Keratinocyte (primary cell): ENCODE results near the gene DNAI2. TPM values are rescaled to one million over a fixed set of nuclear protein-coding genes. Genes with fewer than 3 reads are reported as not detected.

Experiments used
- DNase-seq: peaks from one replicate; pipeline ENCODE4 v3.0.0-alpha.2; 2011; ENCODE audit warnings: low read depth, missing footprints, low spot score
- FAIRE-seq: peaks from 2 replicates; lab custom pipeline; 2011; peaks lifted over from hg19 to GRCh38; lab: Jason Lieb, UNC
- H2AFZ ChIP-seq: 2 replicates; pipeline ENCODE4 v1.6.0; 2012; ENCODE audit warnings: low read length, control low read depth, inconsistent platforms; ENCODE audit not compliant: control insufficient read depth
- H3K27ac ChIP-seq: 2 replicates; pipeline ENCODE4 v1.5.1; 2011; ENCODE audit warnings: low read length; ENCODE audit not compliant: control insufficient read depth, insufficient read depth
- H3K27me3 ChIP-seq: 3 replicates; pipeline ENCODE4 v1.6.0; 2011; ENCODE audit warnings: low read length; ENCODE audit not compliant: control insufficient read depth, insufficient read depth; ENCODE audit errors: extremely low read depth
- H3K36me3 ChIP-seq, 2 experiments: 2 replicates in 1 of 2; 3 replicates in 1 of 2; pipeline ENCODE4 v1.5.1; 2011; ENCODE audit warnings: low read length in 2 of 2, mild to moderate bottlenecking in 1 of 2; ENCODE audit not compliant: control insufficient read depth in 2 of 2, insufficient read depth in 2 of 2; ENCODE audit errors: extremely low read depth in 1 of 2
- H3K4me1 ChIP-seq: 3 replicates; pipeline ENCODE4 v1.5.1; 2011; ENCODE audit warnings: low read length; ENCODE audit not compliant: control insufficient read depth, insufficient read depth; ENCODE audit errors: extremely low read depth
- H3K4me2 ChIP-seq: 3 replicates; pipeline ENCODE4 v1.6.0; 2011; ENCODE audit warnings: low read depth, low read length; ENCODE audit not compliant: control insufficient read depth, insufficient read depth; ENCODE audit errors: extremely low read depth
- H3K4me3 ChIP-seq, 3 experiments: fragments of 200-600 bp in 1 of 3; sonication (generic) in 1 of 3; 2 replicates in 2 of 3; 3 replicates in 1 of 3; pipeline ENCODE4 v1.5.1; 2011 to 2016; ENCODE audit warnings: low read length in 3 of 3, mild to moderate bottlenecking in 3 of 3, control low read depth in 2 of 3, inconsistent platforms in 1 of 3, low read depth in 1 of 3, mixed read lengths in 1 of 3, mixed run types in 1 of 3, moderate library complexity in 1 of 3; ENCODE audit not compliant: control insufficient read depth in 2 of 3, insufficient read depth in 2 of 3; ENCODE audit errors: extremely low read depth in 1 of 3
- H3K79me2 ChIP-seq: 2 replicates; pipeline ENCODE4 v1.6.0; 2012; ENCODE audit warnings: low read length; ENCODE audit not compliant: control insufficient read depth, insufficient read depth
- H3K9ac ChIP-seq: 3 replicates; pipeline ENCODE4 v1.6.0; 2011; ENCODE audit warnings: low read length; ENCODE audit not compliant: control insufficient read depth, insufficient read depth; ENCODE audit errors: extremely low read depth
- H3K9me1 ChIP-seq: 3 replicates; pipeline ENCODE4 v1.6.0; 2011; ENCODE audit warnings: low read length; ENCODE audit not compliant: control insufficient read depth, insufficient read depth; ENCODE audit errors: extremely low read depth
- H3K9me3 ChIP-seq: 2 replicates; pipeline ENCODE4 v1.5.1; 2012; ENCODE audit warnings: low read depth, low read length; ENCODE audit not compliant: control insufficient read depth
- H4K20me1 ChIP-seq: 3 replicates; pipeline ENCODE4 v1.6.0; 2011; ENCODE audit warnings: low read length; ENCODE audit not compliant: control insufficient read depth, insufficient read depth; ENCODE audit errors: extremely low read depth
- CTCF ChIP-seq, 3 experiments: IDR thresholded peaks in 1 of 3; conservative IDR thresholded peaks in 1 of 3; optimal IDR thresholded peaks in 1 of 3; 2 replicates in 2 of 3; 3 replicates in 1 of 3; pipeline versions ENCODE3 to v1.5.1; 2011; ENCODE audit warnings: low read length in 3 of 3, mild to moderate bottlenecking in 3 of 3, moderate library complexity in 2 of 3, control low read depth in 1 of 3, inconsistent platforms in 1 of 3; ENCODE audit not compliant: insufficient read depth in 2 of 3; ENCODE audit errors: extremely low read depth in 1 of 3
- EZH2 ChIP-seq: IDR thresholded peaks from one replicate; pipeline ENCODE4 v1.6.1; 2012; ENCODE audit warnings: inconsistent platforms, mild to moderate bottlenecking, low read length, moderate library complexity
- dilution Hi-C: fragments of 300-500 bp; cut with MboI; formaldehyde crosslinking; loops from one replicate; pipeline ENCODE4 v1.7.0; 2020; ENCODE audit warnings: low sequenced_read_pairs; ENCODE audit not compliant: extremely low pct_ligation_motif_present
- polyA plus RNA-seq, 5 experiments: library from polyadenylated mRNA; depleted of rRNA in 3 of 5; stranded (reverse) in 3 of 5; stranded (forward) in 1 of 5; unstranded in 1 of 5; fragments of >200 nt; gene quantifications; 1 replicate in 1 of 5; 2 replicates in 3 of 5; 3 replicates in 1 of 5; pipeline versions ENCODE4 v1.2.1 to v1.2.3, GENCODE V29; 2011 to 2012; ENCODE audit warnings: missing spikeins in 2 of 5, low read depth in 1 of 5, low replicate concordance in 1 of 5

Gene DNAI2
- polyA plus RNA-seq, 1 donor (not counting 4 experiments of a cell fraction or from before 2014, with no cell fraction given) = not detected

- H3K9ac ChIP-seq = no peak overlapping the region
- no peaks in the 10 kb centered on the region for H3K79me2 ChIP-seq
- no peak overlapping the region for H2AFZ ChIP-seq
- no peaks in the 10 kb centered on the region for H3K4me1 ChIP-seq
- H3K27me3 ChIP-seq = peaks cover 32% of the 10 kb centered on the region
- no peak overlapping the region for H3K27ac ChIP-seq
- H3K4me2 ChIP-seq = no peak overlapping the region
- no peaks in the 10 kb centered on the region for H3K9me3 ChIP-seq
- no peaks in the 10 kb centered on the region for H4K20me1 ChIP-seq
- dilution Hi-C loops = no loop called here
- H3K9me1 ChIP-seq = no peaks in the 10 kb centered on the region
- no peak overlapping the region for H3K4me3 ChIP-seq
- no peaks in the 10 kb centered on the region for H3K36me3 ChIP-seq
- no peak for FAIRE-seq
- no peak for DNase-seq
- no peak for TF ChIP-seq CTCF (optimal IDR thresholded peaks at IDR 0.05 in 1 of 3, IDR thresholded peaks at IDR 0.05 in 1 of 3, conservative IDR thresholded peaks at IDR 0.05 in 1 of 3; ENCODE audit: extremely low read depth in 1 of 3, insufficient read depth in 2 of 3, low read length in 3 of 3)
- TF ChIP-seq EZH2 = no peak
These were observed 50.5 kb downstream of the DNAI2 start for GRCh38 chr17:74324521-74324920.

GRCh38 chr17:74325376-74325742 lies 51.3 kb downstream of the DNAI2 start:
- Histone ChIP-seq H3K79me2 (no peaks in the 10 kb centered on the region), H3K27ac (no peak overlapping the region), H3K9ac (no peak overlapping the region), H3K4me3 (no peak overlapping the region), H2AFZ (no peak overlapping the region), H3K36me3 (no peaks in the 10 kb centered on the region), H3K9me3 (no peaks in the 10 kb centered on the region), H3K9me1 (no peaks in the 10 kb centered on the region), H3K4me2 (no peak overlapping the region), H3K27me3 (peaks cover 32% of the 10 kb centered on the region), H4K20me1 (no peaks in the 10 kb centered on the region), H3K4me1 (no peaks in the 10 kb centered on the region)
- dilution Hi-C loops = no loop called here
- FAIRE-seq = no peak
- no peak for DNase-seq
- TF ChIP-seq EZH2 (no peak), CTCF (optimal IDR thresholded peaks at IDR 0.05 in 1 of 3, IDR thresholded peaks at IDR 0.05 in 1 of 3, conservative IDR thresholded peaks at IDR 0.05 in 1 of 3; ENCODE audit: extremely low read depth in 1 of 3, insufficient read depth in 2 of 3, low read length in 3 of 3) (no peak)
